Coronary artery (tissue), 2 donors: ENCODE measurements around the gene CEP72.
"Not testable (repeated sequence)": the region's sequence is repeated elsewhere in the genome, so short reads cannot be mapped to it uniquely, and the experiment has no call there.

Source experiments
- DNase-seq: peaks from one replicate; pipeline ENCODE4 v3.0.0-alpha.2; 2017; ENCODE audit warnings: low spot score
- H3K27ac ChIP-seq, 2 donors: fragments of 200-600 bp; sonication (generic); one replicate each; pipeline ENCODE4 v1.5.1; 2016 to 2019
- H3K4me3 ChIP-seq: fragments of 200-600 bp; sonication (generic); 2 replicates; pipeline ENCODE4 v1.5.1; 2016; ENCODE audit warnings: mild to moderate bottlenecking, moderate library complexity
- CTCF ChIP-seq: fragments of 200-600 bp; sonication (generic); IDR thresholded peaks from one replicate; pipeline ENCODE4 v1.5.1; 2019; ENCODE audit warnings: antibody characterized with exemption

Gene CEP72

GRCh38 chr5:580436-580835, 31.7 kb upstream of the CEP72 start:
- no peak for TF ChIP-seq CTCF
- peak; percentile 56 for DNase-seq
- Histone ChIP-seq H3K27ac (no peak overlapping the region), H3K4me3 (no peak overlapping the region)

GRCh38 chr5:581266-581665, 30.9 kb upstream of the CEP72 start:
- no peak overlapping the region for H3K4me3 ChIP-seq
- DNase-seq: peak; percentile 33
- TF ChIP-seq CTCF: no peak
- no peak overlapping the region for H3K27ac ChIP-seq

- no peak overlapping the region for H3K4me3 ChIP-seq
- no peak for TF ChIP-seq CTCF
- no peak overlapping the region for H3K27ac ChIP-seq
- DNase-seq: peak; percentile 40
These were observed 30.2 kb upstream of the CEP72 start for GRCh38 chr5:581941-582340.

GRCh38 chr5:582445-582844, 29.7 kb upstream of the CEP72 start:
- H3K27ac ChIP-seq, H3K4me3 ChIP-seq: not testable (repeated sequence)
- DNase-seq: peak; percentile 16

- peak; percentile 24 for DNase-seq
- no peak overlapping the region for H3K4me3 ChIP-seq
- TF ChIP-seq CTCF: no peak
- H3K27ac ChIP-seq: no peak overlapping the region
These were observed 29.1 kb upstream of the CEP72 start for GRCh38 chr5:582936-583635.

- no peak for TF ChIP-seq CTCF
These were observed 28.5 kb upstream of the CEP72 start for GRCh38 chr5:583645-584044.

GRCh38 chr5:584216-584615, 27.9 kb upstream of the CEP72 start:
- TF ChIP-seq CTCF: no peak
- Histone ChIP-seq H3K4me3 (no peak overlapping the region), H3K27ac (no peak overlapping the region)
- DNase-seq: no peak

More at GRCh38 chr5:583645-584044, 28.5 kb upstream of the CEP72 start:
- Histone ChIP-seq H3K27ac (no peak overlapping the region), H3K4me3 (no peak overlapping the region)
- DNase-seq: no peak

- Histone ChIP-seq H3K4me3 (no peak overlapping the region), H3K27ac (no peak overlapping the region)
- no peak for TF ChIP-seq CTCF
- DNase-seq: no peak
These were observed 27.3 kb upstream of the CEP72 start for GRCh38 chr5:584846-585245.
